Thyroid gland (tissue), 4 donors: Measurements from ENCODE around the gene COA7.

Experiments
- POLR2A ChIP-seq, 2 donors: fragments of 450-650 bp; IDR thresholded peaks; one replicate each; pipeline ENCODE4 v1.6.1; 2017; ENCODE audit warnings: antibody characterized with exemption in 2 of 2, mild to moderate bottlenecking in 2 of 2, moderate library complexity in 1 of 2
- TF ChIP-seq, protein P1 (sequence below), 6 experiments: fragments of 200-600 bp in 3 of 6; fragments of 450-650 bp in 3 of 6; sonication (generic) in 3 of 6; IDR thresholded peaks; one replicate each; pipeline ENCODE4 v1.5.1; 2016 to 2019; ENCODE audit warnings: antibody characterized with exemption in 6 of 6, mild to moderate bottlenecking in 2 of 6, inconsistent platforms in 1 of 6, moderate library complexity in 1 of 6

DNA sequence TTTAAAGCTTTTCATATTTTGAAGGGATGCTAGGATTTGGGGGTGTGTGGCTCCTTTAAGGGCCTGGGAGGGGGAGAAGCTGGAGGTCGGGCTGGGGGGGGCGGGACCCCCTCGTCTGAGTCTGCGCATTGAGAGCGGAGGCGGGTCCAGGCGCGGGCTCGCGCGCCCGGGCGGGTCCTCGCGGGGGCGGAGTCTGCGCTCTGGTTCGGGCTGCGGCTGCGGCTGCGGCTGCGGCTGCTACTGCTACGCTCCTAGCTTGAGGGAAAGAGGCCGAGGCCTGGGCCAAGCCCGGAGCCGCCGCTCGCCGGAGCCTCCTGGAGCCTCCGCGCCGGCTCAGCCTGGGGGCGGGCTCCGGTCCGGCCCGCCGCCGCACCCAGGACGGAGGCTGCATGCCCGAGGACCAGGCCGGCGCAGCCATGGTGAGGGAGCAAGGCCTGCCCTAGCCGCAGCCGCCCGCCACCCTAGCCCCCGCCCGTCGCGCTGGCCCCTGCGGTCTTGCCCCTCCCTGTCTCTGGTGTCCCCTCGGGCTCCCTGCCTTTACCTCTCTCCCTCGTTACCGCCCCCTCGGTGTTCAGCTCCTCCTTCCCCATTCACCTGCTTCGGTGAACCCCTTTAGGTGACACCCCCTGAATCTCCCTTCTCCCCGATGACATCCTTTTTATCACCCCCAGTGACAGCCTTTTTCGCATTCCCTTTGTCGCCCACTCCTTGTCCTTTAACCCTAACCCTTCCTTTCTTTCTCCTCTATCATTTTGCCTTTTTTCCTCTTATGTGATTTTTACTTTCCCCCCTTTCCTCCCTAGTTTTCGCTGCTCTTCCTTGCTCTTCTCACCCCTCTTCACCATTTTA lies 28.3 kb upstream of the COA7 start, which contains the start of gene ZYG11B:
- TF ChIP-seq, protein P1, sequence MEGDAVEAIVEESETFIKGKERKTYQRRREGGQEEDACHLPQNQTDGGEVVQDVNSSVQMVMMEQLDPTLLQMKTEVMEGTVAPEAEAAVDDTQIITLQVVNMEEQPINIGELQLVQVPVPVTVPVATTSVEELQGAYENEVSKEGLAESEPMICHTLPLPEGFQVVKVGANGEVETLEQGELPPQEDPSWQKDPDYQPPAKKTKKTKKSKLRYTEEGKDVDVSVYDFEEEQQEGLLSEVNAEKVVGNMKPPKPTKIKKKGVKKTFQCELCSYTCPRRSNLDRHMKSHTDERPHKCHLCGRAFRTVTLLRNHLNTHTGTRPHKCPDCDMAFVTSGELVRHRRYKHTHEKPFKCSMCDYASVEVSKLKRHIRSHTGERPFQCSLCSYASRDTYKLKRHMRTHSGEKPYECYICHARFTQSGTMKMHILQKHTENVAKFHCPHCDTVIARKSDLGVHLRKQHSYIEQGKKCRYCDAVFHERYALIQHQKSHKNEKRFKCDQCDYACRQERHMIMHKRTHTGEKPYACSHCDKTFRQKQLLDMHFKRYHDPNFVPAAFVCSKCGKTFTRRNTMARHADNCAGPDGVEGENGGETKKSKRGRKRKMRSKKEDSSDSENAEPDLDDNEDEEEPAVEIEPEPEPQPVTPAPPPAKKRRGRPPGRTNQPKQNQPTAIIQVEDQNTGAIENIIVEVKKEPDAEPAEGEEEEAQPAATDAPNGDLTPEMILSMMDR (IDR thresholded peaks at IDR 0.05): peak in 1 of 6 experiments; percentile 8
- peak in 1 of 2 donors; percentile 92 for TF ChIP-seq POLR2A (IDR thresholded peaks at IDR 0.05)
